Loucy (cell line): ENCODE data around the gene ORMDL3.

ENCODE experiments used
- H2AFZ ChIP-seq: fragments of 200-600 bp; sonication (generic); 2 replicates; pipeline ENCODE4 v1.6.0; 2016; ENCODE audit warnings: antibody characterized with exemption, mild to moderate bottlenecking, low read length, moderate library complexity
- H3F3A ChIP-seq: fragments of 200-600 bp; 2 replicates; pipeline ENCODE4 v1.6.0; 2016; ENCODE audit warnings: antibody characterized with exemption, low read depth, mild to moderate bottlenecking
- H3K27me3 ChIP-seq: fragments of 200-600 bp; sonication (generic); 2 replicates; pipeline ENCODE4 v1.6.1; 2014; ENCODE audit warnings: low read length, mild to moderate bottlenecking; ENCODE audit not compliant: insufficient read depth, poor library complexity, severe bottlenecking
- H3K36me3 ChIP-seq: fragments of 200-600 bp; sonication (generic); 2 replicates; pipeline ENCODE4 v1.6.1; 2016; ENCODE audit warnings: low read length; ENCODE audit not compliant: insufficient read depth
- H3K4me1 ChIP-seq: fragments of 200-600 bp; sonication (generic); 2 replicates; pipeline ENCODE4 v1.5.1; 2014; ENCODE audit warnings: low read length, mild to moderate bottlenecking; ENCODE audit not compliant: insufficient read depth, poor library complexity, severe bottlenecking
- H3K4me2 ChIP-seq: fragments of 200-600 bp; sonication (generic); 2 replicates; pipeline ENCODE4 v1.6.0; 2014; ENCODE audit warnings: antibody characterized with exemption, low read length, low read depth, mild to moderate bottlenecking; ENCODE audit not compliant: poor library complexity, severe bottlenecking
- H3K4me3 ChIP-seq: fragments of 200-600 bp; sonication (generic); 2 replicates; pipeline ENCODE4 v1.5.1; 2014; ENCODE audit warnings: low read length, mild to moderate bottlenecking, mixed read lengths; ENCODE audit not compliant: poor library complexity, severe bottlenecking
- H3K79me2 ChIP-seq: fragments of 200-600 bp; sonication (generic); 2 replicates; pipeline ENCODE4 v1.6.1; 2014; ENCODE audit warnings: low read length; ENCODE audit not compliant: insufficient read depth
- H3K9ac ChIP-seq: fragments of 200-600 bp; sonication (generic); 2 replicates; pipeline ENCODE4 v1.6.0; 2014; ENCODE audit warnings: mild to moderate bottlenecking, low read depth, low read length, moderate library complexity; ENCODE audit not compliant: poor library complexity, severe bottlenecking
- H3K9me2 ChIP-seq: fragments of 200-600 bp; sonication (generic); replicated peaks from 2 replicates; pipeline ENCODE4 v1.6.1; 2016; ENCODE audit warnings: low read depth, low read length, mixed read lengths
- H3K9me3 ChIP-seq: fragments of 200-600 bp; sonication (generic); 2 replicates; pipeline ENCODE4 v1.6.1; 2014; ENCODE audit warnings: mild to moderate bottlenecking, antibody characterized with exemption, low read length, low read depth; ENCODE audit not compliant: insufficient read depth
- H4K20me1 ChIP-seq: fragments of 200-600 bp; sonication (generic); 2 replicates; pipeline ENCODE4 v1.6.0; 2014; ENCODE audit warnings: antibody characterized with exemption, low read length, mild to moderate bottlenecking; ENCODE audit not compliant: insufficient read depth, poor library complexity, severe bottlenecking
- EZH2phosphoT487 ChIP-seq: fragments of 200-600 bp; IDR thresholded peaks from 2 replicates; pipeline ENCODE4 v1.6.1; 2018; ENCODE audit warnings: antibody characterized with exemption, mild to moderate bottlenecking, moderate library complexity, borderline replicate concordance
- TF ChIP-seq, protein P1 (sequence below): fragments of 200-600 bp; sonication (generic); conservative IDR thresholded peaks from 2 replicates; pipeline ENCODE4 v1.5.1; 2014; ENCODE audit warnings: mild to moderate bottlenecking, antibody characterized with exemption, low read length

The ORMDL3 gene

DNA sequence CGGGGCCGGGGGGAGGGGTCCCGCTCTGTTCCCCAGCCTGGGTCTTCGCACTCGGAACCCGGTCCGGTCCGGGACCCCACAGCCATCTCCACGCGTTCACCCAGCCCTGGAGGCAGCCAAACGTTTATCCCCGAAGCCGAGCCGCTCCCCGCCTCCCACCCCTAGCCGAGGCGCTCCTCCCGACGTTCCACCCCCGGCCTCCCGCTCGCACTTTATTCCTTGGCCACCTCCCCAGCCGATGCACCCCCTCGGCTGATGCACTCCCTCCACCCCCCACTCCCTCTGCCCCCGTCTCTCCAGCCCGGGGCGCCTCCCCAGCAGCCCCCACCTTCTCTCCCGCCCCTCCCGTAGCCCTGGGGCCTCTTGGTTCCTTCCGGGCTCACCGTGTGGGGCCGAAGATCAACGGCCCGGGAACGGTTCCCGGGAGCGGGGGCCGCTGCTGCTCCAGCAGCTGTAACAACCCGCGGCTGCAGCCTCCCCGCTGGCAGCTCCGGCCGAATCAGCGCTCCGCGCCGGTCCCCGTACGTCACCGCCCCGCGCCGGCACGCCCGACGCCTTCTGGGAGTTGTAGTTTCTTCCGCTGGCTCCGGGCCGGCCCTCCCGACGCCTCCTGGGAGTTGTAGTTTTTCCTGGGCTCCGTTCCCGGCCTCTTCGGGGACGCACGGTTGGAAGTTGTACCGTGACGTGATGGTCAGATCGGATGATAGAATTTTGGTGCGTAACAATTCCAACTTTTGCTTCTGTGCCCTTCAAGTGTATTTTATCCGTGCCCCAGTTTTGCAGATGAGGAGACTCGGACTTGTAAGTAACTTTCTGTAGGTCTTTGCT, at the start of gene ORMDL3, which contains the start of gene LRRC3C:
Gene ORMDL3 (minus strand): TSS at position 501 of the 828 bp plus-strand sequence. CDS start 3,398 bp downstream, outside the sequence.
Gene LRRC3C (plus strand): TSS at position 632 of the 828 bp plus-strand sequence. CDS start 13,792 bp downstream, outside the sequence.
- no peaks in the 10 kb centered on the region for H3F3A ChIP-seq
- no peaks in the 10 kb centered on the region for H3K27me3 ChIP-seq
- peak within 1 kb of the TSS; percentile 81 for H3K9ac ChIP-seq
- H2AFZ ChIP-seq: peak within 1 kb of the TSS; percentile 93
- H3K9me3 ChIP-seq: no peaks in the 10 kb centered on the region
- H3K79me2 ChIP-seq: peaks cover 47% of the 10 kb centered on the region
- peaks cover 13% of the 10 kb centered on the region; the same call in 1 of the 2 replicates for H3K36me3 ChIP-seq
- peaks cover 29% of the 10 kb centered on the region for H4K20me1 ChIP-seq
- peaks cover 37% of the 10 kb centered on the region for H3K4me1 ChIP-seq
- H3K4me2 ChIP-seq: peak within 1 kb of the TSS; percentile 93
- TF ChIP-seq, protein P1, sequence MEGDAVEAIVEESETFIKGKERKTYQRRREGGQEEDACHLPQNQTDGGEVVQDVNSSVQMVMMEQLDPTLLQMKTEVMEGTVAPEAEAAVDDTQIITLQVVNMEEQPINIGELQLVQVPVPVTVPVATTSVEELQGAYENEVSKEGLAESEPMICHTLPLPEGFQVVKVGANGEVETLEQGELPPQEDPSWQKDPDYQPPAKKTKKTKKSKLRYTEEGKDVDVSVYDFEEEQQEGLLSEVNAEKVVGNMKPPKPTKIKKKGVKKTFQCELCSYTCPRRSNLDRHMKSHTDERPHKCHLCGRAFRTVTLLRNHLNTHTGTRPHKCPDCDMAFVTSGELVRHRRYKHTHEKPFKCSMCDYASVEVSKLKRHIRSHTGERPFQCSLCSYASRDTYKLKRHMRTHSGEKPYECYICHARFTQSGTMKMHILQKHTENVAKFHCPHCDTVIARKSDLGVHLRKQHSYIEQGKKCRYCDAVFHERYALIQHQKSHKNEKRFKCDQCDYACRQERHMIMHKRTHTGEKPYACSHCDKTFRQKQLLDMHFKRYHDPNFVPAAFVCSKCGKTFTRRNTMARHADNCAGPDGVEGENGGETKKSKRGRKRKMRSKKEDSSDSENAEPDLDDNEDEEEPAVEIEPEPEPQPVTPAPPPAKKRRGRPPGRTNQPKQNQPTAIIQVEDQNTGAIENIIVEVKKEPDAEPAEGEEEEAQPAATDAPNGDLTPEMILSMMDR: no peak
- no peak for TF ChIP-seq EZH2phosphoT487
- no peaks in the 10 kb centered on the region for H3K9me2 ChIP-seq
- peak within 1 kb of the TSS; percentile 86 for H3K4me3 ChIP-seq

- no peaks in the 10 kb centered on the region for H3K27me3 ChIP-seq
- no peaks in the 10 kb centered on the region for H4K20me1 ChIP-seq
- H3K79me2 ChIP-seq: peaks cover under 1% of the 10 kb centered on the region; the same call in 1 of the 2 replicates
Observed at GRCh38 chr17:39975801-39976200, 48.4 kb upstream of the ORMDL3 start.

GRCh38 chr17:39974433-39974832, 47.0 kb upstream of the ORMDL3 start:
- Histone ChIP-seq H3K4me2 (no peak overlapping the region), H3K9me2 (no peaks in the 10 kb centered on the region), H3F3A (no peaks in the 10 kb centered on the region), H3K79me2 (no peaks in the 10 kb centered on the region), H3K27me3 (no peaks in the 10 kb centered on the region), H4K20me1 (no peaks in the 10 kb centered on the region), H3K9ac (no peak overlapping the region), H3K36me3 (no peaks in the 10 kb centered on the region), H3K4me1 (peaks cover 2% of the 10 kb centered on the region), H2AFZ (no peak overlapping the region), H3K9me3 (no peaks in the 10 kb centered on the region), H3K4me3 (no peak overlapping the region)
- no peak for TF ChIP-seq EZH2phosphoT487
- TF ChIP-seq, protein P1: no peak

More at GRCh38 chr17:39975801-39976200, 48.4 kb upstream of the ORMDL3 start:
- Histone ChIP-seq H3K4me3 (no peak overlapping the region), H3K4me1 (peaks cover 8% of the 10 kb centered on the region), H3K9me3 (no peaks in the 10 kb centered on the region), H3F3A (no peaks in the 10 kb centered on the region), H3K9me2 (no peaks in the 10 kb centered on the region), H2AFZ (no peak overlapping the region), H3K36me3 (no peaks in the 10 kb centered on the region), H3K9ac (no peak overlapping the region), H3K4me2 (no peak overlapping the region)
- TF ChIP-seq, protein P1: no peak
- TF ChIP-seq EZH2phosphoT487: no peak
